Ishikawa (cell line): ENCODE data around the gene PSMD5.

Source experiments
- CEBPB ChIP-seq: IDR thresholded peaks from 2 replicates; pipeline ENCODE4 v1.6.1; 2012
- CREB1 ChIP-seq: IDR thresholded peaks from 2 replicates; pipeline ENCODE4 v1.6.1; 2012; ENCODE audit warnings: low read depth
- EGR1 ChIP-seq: IDR thresholded peaks from 2 replicates; pipeline ENCODE4 v1.6.1; 2012
- EP300 ChIP-seq: IDR thresholded peaks from 2 replicates; pipeline ENCODE4 v1.6.1; 2012; ENCODE audit warnings: borderline replicate concordance
- FOXM1 ChIP-seq: IDR thresholded peaks from 2 replicates; pipeline ENCODE4 v1.6.1; 2012; ENCODE audit warnings: low read depth, borderline replicate concordance
- NFIC ChIP-seq: IDR thresholded peaks from 2 replicates; pipeline ENCODE4 v1.6.1; 2012
- RAD21 ChIP-seq: IDR thresholded peaks from 2 replicates; pipeline ENCODE4 v1.6.1; 2012; ENCODE audit warnings: low read depth
- TAF1 ChIP-seq: IDR thresholded peaks from 2 replicates; pipeline ENCODE4 v1.6.1; 2012; ENCODE audit warnings: low read depth, mild to moderate bottlenecking
- TCF12 ChIP-seq: IDR thresholded peaks from 2 replicates; pipeline ENCODE4 v1.6.1; 2012; ENCODE audit warnings: low read depth
- TEAD4 ChIP-seq: IDR thresholded peaks from 2 replicates; pipeline ENCODE4 v1.6.1; 2012
- YY1 ChIP-seq: IDR thresholded peaks from 2 replicates; pipeline ENCODE4 v1.6.1; 2012; ENCODE audit warnings: low read depth
- ZBTB7A ChIP-seq: IDR thresholded peaks from 2 replicates; pipeline ENCODE4 v1.6.1; 2012; ENCODE audit warnings: low read depth
- TF ChIP-seq, protein P1 (sequence below): IDR thresholded peaks from 2 replicates; pipeline ENCODE4 v1.6.1; 2012
- TF ChIP-seq, protein P2 (sequence below): IDR thresholded peaks from 2 replicates; pipeline ENCODE4 v1.6.1; 2012
- TF ChIP-seq, protein P3 (sequence below): IDR thresholded peaks from 2 replicates; pipeline ENCODE4 v1.6.1; 2012; ENCODE audit warnings: low read depth, mild to moderate bottlenecking

Gene PSMD5

GRCh38 chr9:120846906-120847305 lies 4.2 kb upstream of the PSMD5 start:
- no peak for TF ChIP-seq NFIC

DNA sequence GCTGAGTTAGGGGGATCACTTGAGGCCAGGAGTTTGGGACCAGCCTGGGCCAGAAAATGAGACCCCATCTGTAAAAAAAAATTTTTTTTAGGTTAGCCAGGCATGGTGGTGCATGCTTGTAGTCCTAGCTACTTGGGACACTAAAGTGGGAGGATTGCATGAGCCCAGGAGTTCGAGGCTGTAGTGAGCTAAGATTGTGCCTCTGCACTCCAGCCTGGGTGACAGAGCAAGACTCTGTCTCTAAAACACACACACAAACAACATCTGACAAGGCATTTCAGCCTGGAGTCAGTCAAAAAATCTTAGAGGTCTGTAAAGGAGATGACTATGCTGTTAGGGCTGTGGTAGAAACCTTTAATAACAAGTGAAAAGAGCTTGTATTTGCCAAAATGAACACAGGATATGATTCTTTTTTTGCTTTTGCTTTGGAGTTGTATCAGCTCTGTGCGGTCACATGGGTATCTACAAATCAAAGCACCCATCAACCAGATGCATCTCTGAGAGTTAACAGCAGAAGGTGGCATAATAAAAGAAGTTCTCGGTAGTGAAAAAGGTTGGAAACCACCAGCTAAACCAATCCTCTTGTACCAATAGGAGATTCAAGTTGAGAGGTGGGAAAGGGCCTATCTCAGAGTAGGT lies 3.6 kb upstream of the PSMD5 start:
- TF ChIP-seq EP300, result no peak

GRCh38 chr9:120845255-120845654 lies 2.5 kb upstream of the PSMD5 start:
- TF ChIP-seq ZBTB7A (no peak), CREB1 (no peak), YY1 (no peak), EP300 (no peak), TCF12 (no peak), TEAD4 (no peak)
- TF ChIP-seq, protein P1, sequence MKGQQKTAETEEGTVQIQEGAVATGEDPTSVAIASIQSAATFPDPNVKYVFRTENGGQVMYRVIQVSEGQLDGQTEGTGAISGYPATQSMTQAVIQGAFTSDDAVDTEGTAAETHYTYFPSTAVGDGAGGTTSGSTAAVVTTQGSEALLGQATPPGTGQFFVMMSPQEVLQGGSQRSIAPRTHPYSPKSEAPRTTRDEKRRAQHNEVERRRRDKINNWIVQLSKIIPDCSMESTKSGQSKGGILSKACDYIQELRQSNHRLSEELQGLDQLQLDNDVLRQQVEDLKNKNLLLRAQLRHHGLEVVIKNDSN, result no peak
- TF ChIP-seq, protein P2, sequence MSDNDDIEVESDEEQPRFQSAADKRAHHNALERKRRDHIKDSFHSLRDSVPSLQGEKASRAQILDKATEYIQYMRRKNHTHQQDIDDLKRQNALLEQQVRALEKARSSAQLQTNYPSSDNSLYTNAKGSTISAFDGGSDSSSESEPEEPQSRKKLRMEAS, result no peak

DNA sequence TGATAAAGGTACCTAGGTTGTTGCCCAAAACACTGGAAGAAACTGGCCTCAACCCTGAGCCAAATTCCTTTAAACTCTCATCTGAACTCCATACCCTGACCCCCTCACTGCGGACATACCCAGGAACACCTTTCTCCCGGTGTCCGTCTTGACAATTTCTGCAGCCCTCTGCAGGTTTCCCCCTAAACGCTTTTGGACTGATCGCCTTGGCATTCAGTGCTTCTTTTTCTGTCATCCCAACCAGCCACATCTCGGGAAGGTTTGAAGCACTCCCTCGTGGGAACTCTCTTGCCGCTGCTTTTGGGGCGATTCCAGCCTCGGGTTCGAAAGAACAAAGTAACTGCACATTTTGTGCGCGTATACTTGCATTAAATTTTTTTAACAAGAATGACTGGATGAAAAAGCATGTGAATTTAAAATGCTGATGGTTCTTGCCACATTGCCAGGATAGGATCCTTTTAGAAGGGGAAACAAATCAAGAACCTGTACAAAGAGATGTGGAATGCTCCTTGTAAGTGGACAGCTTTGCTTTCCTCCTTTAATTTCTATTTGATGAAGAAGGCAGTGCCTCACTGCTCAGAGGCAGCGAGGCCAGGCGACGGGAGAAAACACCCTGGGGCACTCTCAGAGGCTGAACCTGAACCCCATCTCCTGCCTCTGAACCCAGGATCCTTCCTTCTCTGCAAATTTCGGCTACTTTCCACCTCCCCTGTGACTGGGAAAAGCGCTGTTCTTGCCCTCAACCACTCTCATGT lies 615 bp downstream of the PSMD5 start:
- TF ChIP-seq ZBTB7A (no peak), TAF1 (no peak), TCF12 (no peak), EP300 (no peak), FOXM1 (no peak), CREB1 (no peak), RAD21 (no peak), CEBPB (no peak), NFIC (no peak), YY1 (no peak)
- TF ChIP-seq, protein P1, result no peak
- TF ChIP-seq, protein P2, result no peak
- TF ChIP-seq, protein P3, sequence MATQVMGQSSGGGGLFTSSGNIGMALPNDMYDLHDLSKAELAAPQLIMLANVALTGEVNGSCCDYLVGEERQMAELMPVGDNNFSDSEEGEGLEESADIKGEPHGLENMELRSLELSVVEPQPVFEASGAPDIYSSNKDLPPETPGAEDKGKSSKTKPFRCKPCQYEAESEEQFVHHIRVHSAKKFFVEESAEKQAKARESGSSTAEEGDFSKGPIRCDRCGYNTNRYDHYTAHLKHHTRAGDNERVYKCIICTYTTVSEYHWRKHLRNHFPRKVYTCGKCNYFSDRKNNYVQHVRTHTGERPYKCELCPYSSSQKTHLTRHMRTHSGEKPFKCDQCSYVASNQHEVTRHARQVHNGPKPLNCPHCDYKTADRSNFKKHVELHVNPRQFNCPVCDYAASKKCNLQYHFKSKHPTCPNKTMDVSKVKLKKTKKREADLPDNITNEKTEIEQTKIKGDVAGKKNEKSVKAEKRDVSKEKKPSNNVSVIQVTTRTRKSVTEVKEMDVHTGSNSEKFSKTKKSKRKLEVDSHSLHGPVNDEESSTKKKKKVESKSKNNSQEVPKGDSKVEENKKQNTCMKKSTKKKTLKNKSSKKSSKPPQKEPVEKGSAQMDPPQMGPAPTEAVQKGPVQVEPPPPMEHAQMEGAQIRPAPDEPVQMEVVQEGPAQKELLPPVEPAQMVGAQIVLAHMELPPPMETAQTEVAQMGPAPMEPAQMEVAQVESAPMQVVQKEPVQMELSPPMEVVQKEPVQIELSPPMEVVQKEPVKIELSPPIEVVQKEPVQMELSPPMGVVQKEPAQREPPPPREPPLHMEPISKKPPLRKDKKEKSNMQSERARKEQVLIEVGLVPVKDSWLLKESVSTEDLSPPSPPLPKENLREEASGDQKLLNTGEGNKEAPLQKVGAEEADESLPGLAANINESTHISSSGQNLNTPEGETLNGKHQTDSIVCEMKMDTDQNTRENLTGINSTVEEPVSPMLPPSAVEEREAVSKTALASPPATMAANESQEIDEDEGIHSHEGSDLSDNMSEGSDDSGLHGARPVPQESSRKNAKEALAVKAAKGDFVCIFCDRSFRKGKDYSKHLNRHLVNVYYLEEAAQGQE, result no peak

GRCh38 chr9:120839146-120839545 lies 3.6 kb downstream of the PSMD5 start:
- TF ChIP-seq, protein P1, result no peak
- TF ChIP-seq TEAD4, result no peak
- TF ChIP-seq, protein P3, result no peak
- TF ChIP-seq TCF12, result no peak
- no peak for TF ChIP-seq CREB1
- no peak for TF ChIP-seq FOXM1
- no peak for TF ChIP-seq YY1
- no peak for TF ChIP-seq ZBTB7A
- TF ChIP-seq, protein P2, result no peak
- no peak for TF ChIP-seq RAD21
- no peak for TF ChIP-seq EP300
- no peak for TF ChIP-seq EGR1
- TF ChIP-seq CEBPB, result no peak
- no peak for TF ChIP-seq TAF1
- TF ChIP-seq NFIC, result no peak
